HG03460 (cell line): ENCODE results near the gene NDC1.
"Not testable (repeated sequence)": the region's sequence is repeated elsewhere in the genome, so short reads cannot be mapped to it uniquely, and the experiment has no call there.

Experiments
- ATAC-seq: cut with Tn5 transposase; IDR thresholded peaks from one replicate; pipeline ENCODE4 v1.9.1; 2021; ENCODE audit not compliant: unreplicated experiment

Gene NDC1

GRCh38 chr1:53766194-53766742, 71.8 kb downstream of the NDC1 start:
- ATAC-seq: no peak

GRCh38 chr1:53765657-53766056, 72.4 kb downstream of the NDC1 start:
- no peak for ATAC-seq

- no peak for ATAC-seq
These were observed 74.2 kb downstream of the NDC1 start for GRCh38 chr1:53763911-53764310.

- ATAC-seq: no peak
These were observed 74.6 kb downstream of the NDC1 start for GRCh38 chr1:53763461-53763860.

- ATAC-seq: not testable (repeated sequence)
These were observed 77.6 kb downstream of the NDC1 start for GRCh38 chr1:53760497-53760896.

- no peak for ATAC-seq
These were observed 82.2 kb downstream of the NDC1 start for GRCh38 chr1:53755874-53756273.

GRCh38 chr1:53754484-53755312, 83.4 kb downstream of the NDC1 start:
- no peak for ATAC-seq

GRCh38 chr1:53752281-53752680, 85.8 kb downstream of the NDC1 start:
- ATAC-seq: no peak

- ATAC-seq: no peak
These were observed 90.3 kb downstream of the NDC1 start for GRCh38 chr1:53747841-53748240.

GRCh38 chr1:53740621-53741105, 97.4 kb downstream of the NDC1 start:
- no peak for ATAC-seq

GRCh38 chr1:53739109-53739681, 98.9 kb downstream of the NDC1 start, which contains the start of gene GLIS1:
GLIS1 (minus strand) TSS chr1:53739164; CDS start chr1:53738064, 1,100 bp downstream.
- peak; percentile 98 for ATAC-seq

GRCh38 chr1:53738205-53739108, 99.6 kb downstream of the NDC1 start:
- peak; percentile 9 for ATAC-seq

- no peak for ATAC-seq
These were observed 100.4 kb downstream of the NDC1 start for GRCh38 chr1:53737648-53738204.

GRCh38 chr1:53736290-53736689, 101.8 kb downstream of the NDC1 start:
- ATAC-seq: no peak

GRCh38 chr1:53735681-53736080, 102.4 kb downstream of the NDC1 start:
- no peak for ATAC-seq

GRCh38 chr1:53735261-53735660, 102.8 kb downstream of the NDC1 start:
- ATAC-seq: no peak

- no peak for ATAC-seq
These were observed 103.4 kb downstream of the NDC1 start for GRCh38 chr1:53734650-53735211.

GRCh38 chr1:53733975-53734649, 104.0 kb downstream of the NDC1 start:
- ATAC-seq: no peak

- ATAC-seq: no peak
These were observed 104.6 kb downstream of the NDC1 start for GRCh38 chr1:53733447-53733931.

GRCh38 chr1:53732912-53733317, 105.2 kb downstream of the NDC1 start:
- no peak for ATAC-seq
